LNCAP (cell line): ENCODE measurements around the gene OLFML3.

Experiments
- TF ChIP-seq, protein P1 (sequence below): fragments of 450-650 bp; IDR thresholded peaks from 2 replicates; pipeline ENCODE4 v1.5.1; 2017; ENCODE audit warnings: mild to moderate bottlenecking

The OLFML3 gene

GRCh38 chr1:114008993-114009392 lies 29.7 kb downstream of the OLFML3 start:
- TF ChIP-seq, protein P1, sequence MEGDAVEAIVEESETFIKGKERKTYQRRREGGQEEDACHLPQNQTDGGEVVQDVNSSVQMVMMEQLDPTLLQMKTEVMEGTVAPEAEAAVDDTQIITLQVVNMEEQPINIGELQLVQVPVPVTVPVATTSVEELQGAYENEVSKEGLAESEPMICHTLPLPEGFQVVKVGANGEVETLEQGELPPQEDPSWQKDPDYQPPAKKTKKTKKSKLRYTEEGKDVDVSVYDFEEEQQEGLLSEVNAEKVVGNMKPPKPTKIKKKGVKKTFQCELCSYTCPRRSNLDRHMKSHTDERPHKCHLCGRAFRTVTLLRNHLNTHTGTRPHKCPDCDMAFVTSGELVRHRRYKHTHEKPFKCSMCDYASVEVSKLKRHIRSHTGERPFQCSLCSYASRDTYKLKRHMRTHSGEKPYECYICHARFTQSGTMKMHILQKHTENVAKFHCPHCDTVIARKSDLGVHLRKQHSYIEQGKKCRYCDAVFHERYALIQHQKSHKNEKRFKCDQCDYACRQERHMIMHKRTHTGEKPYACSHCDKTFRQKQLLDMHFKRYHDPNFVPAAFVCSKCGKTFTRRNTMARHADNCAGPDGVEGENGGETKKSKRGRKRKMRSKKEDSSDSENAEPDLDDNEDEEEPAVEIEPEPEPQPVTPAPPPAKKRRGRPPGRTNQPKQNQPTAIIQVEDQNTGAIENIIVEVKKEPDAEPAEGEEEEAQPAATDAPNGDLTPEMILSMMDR: no peak

DNA sequence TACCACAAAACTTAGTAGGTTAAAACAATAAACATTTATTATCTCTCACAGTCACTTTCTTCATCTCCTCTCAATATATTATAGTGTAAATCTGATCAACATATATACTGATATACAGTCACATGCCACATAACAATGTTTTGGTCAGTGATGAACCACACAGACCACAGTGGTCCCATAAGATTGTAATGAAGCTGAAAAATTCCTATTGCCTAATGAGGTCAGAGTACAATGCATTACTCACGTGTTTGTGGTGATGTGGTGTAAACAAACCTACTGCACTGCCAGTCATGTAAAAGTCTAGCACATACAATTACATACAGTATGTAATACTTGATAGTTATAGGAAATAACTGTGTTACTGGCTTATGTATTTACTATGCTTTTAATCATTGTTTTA lies 30.1 kb downstream of the OLFML3 start:
- TF ChIP-seq, protein P1: no peak

DNA sequence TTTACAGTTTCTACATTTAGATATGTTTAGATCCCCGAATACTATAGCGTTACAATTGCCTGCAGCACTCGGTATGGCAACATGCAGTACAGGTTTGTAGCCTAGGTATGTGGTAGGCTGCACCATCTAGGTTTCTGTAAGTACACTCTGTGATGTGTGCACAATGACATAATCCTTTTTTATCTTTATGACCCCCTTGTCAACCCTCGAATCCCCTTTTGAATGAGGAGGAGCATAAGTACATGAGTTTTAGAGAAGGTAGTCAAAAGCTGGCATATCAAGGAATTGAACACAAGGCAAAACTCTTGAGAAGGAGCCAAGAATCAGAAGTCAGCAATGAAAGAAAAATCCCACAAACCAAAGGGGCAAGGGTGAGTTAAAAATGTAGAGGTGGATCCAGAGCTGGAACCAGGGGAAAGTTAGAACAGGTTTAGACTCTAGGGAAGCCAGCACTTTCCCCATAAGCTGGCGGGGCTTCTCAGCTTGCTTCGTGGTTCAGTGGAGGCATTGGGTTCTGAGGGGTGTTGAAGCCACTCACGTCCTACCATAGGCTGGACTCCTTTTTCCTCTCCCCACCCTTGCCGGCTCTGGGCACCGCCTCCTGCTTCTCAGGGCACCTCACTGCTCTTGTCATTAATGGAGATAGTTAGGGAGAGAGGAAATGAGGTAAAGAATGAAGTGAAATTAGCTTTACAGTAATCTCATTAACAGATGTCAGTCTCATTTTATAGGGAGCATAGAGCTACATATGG lies 31.3 kb downstream of the OLFML3 start:
- TF ChIP-seq, protein P1: no peak

DNA sequence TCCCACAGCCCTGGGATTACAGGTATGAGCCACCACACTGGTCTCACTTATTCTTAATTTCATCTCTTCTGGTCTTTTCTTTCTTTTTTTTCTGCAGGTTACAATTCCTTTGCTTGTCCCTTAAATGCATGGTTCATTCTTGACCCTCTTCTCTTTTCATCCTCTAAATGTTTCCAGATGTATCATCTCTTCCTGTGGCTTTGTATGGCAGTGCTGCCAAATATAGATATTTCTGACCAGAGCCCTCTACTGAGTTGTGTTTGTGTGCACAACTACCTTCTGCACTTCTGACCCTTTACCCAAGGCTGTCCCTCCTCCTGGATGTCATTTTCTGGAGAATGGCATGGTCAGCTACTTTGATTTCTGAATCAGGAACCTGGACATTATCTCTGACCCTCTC lies 32.5 kb downstream of the OLFML3 start:
- TF ChIP-seq, protein P1: no peak

DNA sequence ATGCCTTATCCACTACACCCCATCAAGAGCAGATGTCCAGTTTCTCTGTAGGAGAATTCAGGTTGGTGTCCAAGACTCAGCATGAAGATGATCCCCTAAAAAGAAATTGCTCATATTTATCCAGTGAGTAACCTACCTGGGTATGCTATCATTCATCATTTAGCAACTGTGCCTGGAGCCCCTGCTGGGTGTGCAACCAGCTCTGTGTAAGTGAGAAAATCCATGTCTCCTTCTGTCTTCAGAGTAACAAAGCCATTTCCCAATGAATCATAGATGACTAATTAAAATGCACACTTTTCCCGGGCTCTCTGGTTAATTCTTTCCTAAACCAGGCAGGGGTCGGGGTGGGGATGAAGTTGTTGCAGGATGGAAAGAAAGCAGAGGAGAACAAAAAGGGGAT lies 35.8 kb downstream of the OLFML3 start:
- TF ChIP-seq, protein P1: no peak

DNA sequence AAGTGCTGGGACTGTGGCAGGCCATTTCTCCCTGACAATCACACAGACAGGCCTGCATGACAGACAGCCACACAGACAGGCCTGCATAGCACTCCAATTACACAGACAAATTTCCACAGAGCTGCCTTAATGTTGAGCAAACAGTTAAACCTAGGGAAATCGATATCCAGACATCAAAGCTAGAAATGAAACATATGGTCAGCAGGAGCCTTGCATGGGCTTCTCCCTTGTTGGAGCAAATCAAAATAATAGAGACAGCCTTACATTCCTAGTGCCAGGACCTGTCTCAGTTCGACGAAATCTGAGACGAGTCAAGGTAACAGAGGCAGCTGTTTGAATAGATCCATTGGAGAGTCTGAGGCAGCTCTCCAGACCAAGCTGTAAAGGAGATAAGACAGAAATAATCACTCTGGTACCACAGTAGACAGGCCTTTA lies 42.4 kb downstream of the OLFML3 start:
- TF ChIP-seq, protein P1: no peak

GRCh38 chr1:114022877-114023276 lies 43.6 kb downstream of the OLFML3 start:
- TF ChIP-seq, protein P1: no peak

DNA sequence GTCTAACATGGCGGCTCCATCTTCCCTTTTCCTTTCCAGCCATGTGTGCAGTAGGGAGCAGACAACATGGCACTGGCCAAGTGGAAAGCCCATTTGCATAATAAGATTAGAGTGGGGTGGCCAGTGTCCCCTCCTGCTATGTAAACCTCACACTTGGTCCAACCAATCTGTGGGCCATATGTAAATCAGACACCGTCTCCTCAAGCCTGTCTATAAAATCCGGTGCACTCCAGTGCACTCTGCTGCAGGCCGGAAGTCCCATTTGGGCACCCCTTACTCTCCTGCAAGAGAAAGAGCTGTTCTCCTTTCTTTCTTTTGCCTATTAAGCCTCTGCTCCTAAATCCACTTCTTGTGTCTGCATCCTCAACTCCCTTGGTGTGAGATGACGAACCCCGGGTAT lies 44.1 kb downstream of the OLFML3 start:
- TF ChIP-seq, protein P1: no peak
